Thyroid gland (tissue), 4 donors: ENCODE results near the gene CSRNP3.

Source experiments
- CTCF ChIP-seq, 6 experiments: fragments of 200-600 bp in 3 of 6; fragments of 450-650 bp in 3 of 6; sonication (generic) in 3 of 6; IDR thresholded peaks; one replicate each; pipeline ENCODE4 v1.5.1; 2016 to 2019; ENCODE audit warnings: antibody characterized with exemption in 6 of 6, mild to moderate bottlenecking in 2 of 6, inconsistent platforms in 1 of 6, moderate library complexity in 1 of 6
- POLR2A ChIP-seq, 2 donors: fragments of 450-650 bp; IDR thresholded peaks; one replicate each; pipeline ENCODE4 v1.6.1; 2017; ENCODE audit warnings: antibody characterized with exemption in 2 of 2, mild to moderate bottlenecking in 2 of 2, moderate library complexity in 1 of 2

- no peak for TF ChIP-seq CTCF (IDR thresholded peaks at IDR 0.05)
- no peak for TF ChIP-seq POLR2A (IDR thresholded peaks at IDR 0.05)
These were observed 39.4 kb downstream of the CSRNP3 start for GRCh38 chr2:165508927-165509326.
